DLD1 (cell line): ENCODE measurements around the gene WNT11.

Experiments
- in situ Hi-C: cut with HindIII; loops from 2 replicates; pipeline ENCODE4 v1.10.0; 2017; ENCODE audit warnings: low sequenced_read_pairs

The WNT11 gene

GRCh38 chr11:76185931-76186401 lies 20.3 kb downstream of the WNT11 start:
- in situ Hi-C loops = no loop called here

- in situ Hi-C loops = no loop called here
Observed at GRCh38 chr11:76185511-76185910, 20.8 kb downstream of the WNT11 start.

- in situ Hi-C loops = no loop called here
Observed at GRCh38 chr11:76184551-76184993, 21.7 kb downstream of the WNT11 start.

GRCh38 chr11:76181371-76181770 lies 24.9 kb downstream of the WNT11 start:
- in situ Hi-C loops = no loop called here

GRCh38 chr11:76179147-76179546 lies 27.2 kb downstream of the WNT11 start:
- in situ Hi-C loops = no loop called here

GRCh38 chr11:76177250-76177686 lies 29.0 kb downstream of the WNT11 start:
- in situ Hi-C loops = no loop called here

- in situ Hi-C loops = no loop called here
Observed at GRCh38 chr11:76176463-76176862, 29.8 kb downstream of the WNT11 start.

GRCh38 chr11:76175783-76176182 lies 30.5 kb downstream of the WNT11 start:
- in situ Hi-C loops = no loop called here

- in situ Hi-C loops = no loop called here
Observed at GRCh38 chr11:76174330-76174729, 32.0 kb downstream of the WNT11 start.

- in situ Hi-C loops = no loop called here
Observed at GRCh38 chr11:76173663-76174062, 32.6 kb downstream of the WNT11 start.

GRCh38 chr11:76172583-76172982 lies 33.7 kb downstream of the WNT11 start:
- in situ Hi-C loops = no loop called here

- in situ Hi-C loops = no loop called here
Observed at GRCh38 chr11:76170468-76170867, 35.8 kb downstream of the WNT11 start.

GRCh38 chr11:76169473-76169896 lies 36.8 kb downstream of the WNT11 start:
- in situ Hi-C loops = no loop called here

- in situ Hi-C loops = no loop called here
Observed at GRCh38 chr11:76167590-76167989, 38.7 kb downstream of the WNT11 start.

GRCh38 chr11:76166314-76166713 lies 40.0 kb downstream of the WNT11 start:
- in situ Hi-C loops = no loop called here

GRCh38 chr11:76164861-76165751 lies 41.2 kb downstream of the WNT11 start:
- in situ Hi-C loops = no loop called here

GRCh38 chr11:76164081-76164480 lies 42.2 kb downstream of the WNT11 start:
- in situ Hi-C loops = no loop called here

- in situ Hi-C loops = no loop called here
Observed at GRCh38 chr11:76163289-76163880, 42.9 kb downstream of the WNT11 start.

GRCh38 chr11:76162336-76163288 lies 43.7 kb downstream of the WNT11 start:
- in situ Hi-C loops = no loop called here

- in situ Hi-C loops = no loop called here
Observed at GRCh38 chr11:76161261-76161961, 44.9 kb downstream of the WNT11 start.
